HG03060 (cell line): Measurements from ENCODE around the gene INPP5D.
"Not testable (repeated sequence)": the region's sequence is repeated elsewhere in the genome, so short reads cannot be mapped to it uniquely, and the experiment has no call there.

Experiments
- ATAC-seq: cut with Tn5 transposase; IDR thresholded peaks from one replicate; pipeline ENCODE4 v1.9.1; 2021; ENCODE audit warnings: low read depth, moderate number of reproducible peaks; ENCODE audit not compliant: unreplicated experiment

Gene INPP5D

DNA sequence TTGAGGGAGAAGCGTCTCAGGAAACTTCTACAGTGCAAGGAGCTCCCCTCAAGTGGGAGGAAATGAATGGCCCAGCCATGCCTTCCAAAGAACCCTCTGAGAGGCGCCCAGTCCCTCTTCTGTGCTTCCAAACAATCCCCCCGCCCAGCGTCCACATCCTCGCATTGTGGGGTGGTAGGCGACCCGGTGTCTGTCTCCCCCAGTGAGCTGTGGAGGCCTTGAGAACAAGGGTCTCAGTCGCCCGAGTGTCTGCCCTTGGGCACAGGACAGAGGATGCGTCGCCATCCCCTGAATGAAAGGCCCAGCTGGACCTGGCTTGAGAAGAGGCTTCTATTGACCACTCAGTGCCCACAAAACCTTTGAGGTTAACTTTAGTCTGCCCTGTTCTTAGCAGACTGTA, 29.7 kb downstream of the INPP5D start:
- ATAC-seq: no peak

DNA sequence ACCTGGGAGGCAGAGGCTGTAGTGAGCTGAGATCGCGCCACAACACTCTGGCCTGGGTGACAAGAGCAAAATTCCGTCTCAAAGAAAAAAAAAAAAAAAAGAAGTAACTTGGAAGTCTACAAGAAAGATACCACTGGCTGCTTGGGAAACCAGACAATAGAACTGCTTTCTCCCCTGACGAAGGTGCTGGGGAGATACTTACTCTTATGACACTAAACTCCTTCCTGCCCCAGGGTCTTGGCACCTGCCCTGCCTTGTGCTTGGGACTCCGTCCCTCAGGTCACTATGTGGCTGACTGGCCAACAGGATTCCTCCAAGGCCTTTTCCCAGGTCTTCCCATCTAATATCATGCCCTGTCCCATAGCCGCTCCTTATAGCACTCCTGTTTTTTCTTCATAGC, 30.7 kb downstream of the INPP5D start:
- ATAC-seq: no peak

DNA sequence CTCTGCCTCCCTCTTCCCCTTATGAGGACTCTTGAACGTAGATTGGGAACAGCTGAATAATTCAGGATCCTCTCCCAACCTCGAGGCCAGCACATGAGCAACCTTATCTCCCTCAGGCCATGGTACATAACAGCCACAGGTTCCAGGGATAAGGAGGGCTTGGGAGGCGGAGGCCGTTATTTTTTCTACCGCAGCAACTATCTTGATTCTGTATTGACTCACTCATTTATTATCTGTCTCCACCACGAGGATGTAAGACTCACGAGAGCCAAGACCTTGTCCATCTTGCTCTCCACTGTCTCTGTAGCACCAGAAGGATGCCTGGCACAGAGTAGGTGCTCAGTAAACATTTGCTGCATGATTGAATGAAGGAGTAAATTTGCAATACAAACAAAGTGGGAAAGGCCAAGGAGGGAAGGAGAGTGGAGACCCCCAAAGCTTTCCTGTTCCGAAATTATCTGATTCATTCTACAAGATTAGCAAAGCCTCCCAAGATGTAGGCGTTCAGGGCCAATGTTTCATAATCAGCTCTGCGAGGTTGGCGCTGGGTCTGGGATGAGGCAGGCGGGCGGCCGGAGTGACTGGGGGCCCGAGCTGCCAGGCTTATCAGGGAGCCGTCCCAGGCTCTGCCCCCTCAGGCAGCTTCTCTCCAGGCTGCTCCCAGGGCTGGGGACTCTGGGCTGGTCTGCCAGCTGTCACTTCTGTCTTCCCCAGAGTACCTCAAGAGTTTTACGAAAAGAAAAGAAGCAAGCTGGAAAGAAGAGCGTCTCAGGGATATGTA, 31.6 kb downstream of the INPP5D start:
- ATAC-seq: no peak

DNA sequence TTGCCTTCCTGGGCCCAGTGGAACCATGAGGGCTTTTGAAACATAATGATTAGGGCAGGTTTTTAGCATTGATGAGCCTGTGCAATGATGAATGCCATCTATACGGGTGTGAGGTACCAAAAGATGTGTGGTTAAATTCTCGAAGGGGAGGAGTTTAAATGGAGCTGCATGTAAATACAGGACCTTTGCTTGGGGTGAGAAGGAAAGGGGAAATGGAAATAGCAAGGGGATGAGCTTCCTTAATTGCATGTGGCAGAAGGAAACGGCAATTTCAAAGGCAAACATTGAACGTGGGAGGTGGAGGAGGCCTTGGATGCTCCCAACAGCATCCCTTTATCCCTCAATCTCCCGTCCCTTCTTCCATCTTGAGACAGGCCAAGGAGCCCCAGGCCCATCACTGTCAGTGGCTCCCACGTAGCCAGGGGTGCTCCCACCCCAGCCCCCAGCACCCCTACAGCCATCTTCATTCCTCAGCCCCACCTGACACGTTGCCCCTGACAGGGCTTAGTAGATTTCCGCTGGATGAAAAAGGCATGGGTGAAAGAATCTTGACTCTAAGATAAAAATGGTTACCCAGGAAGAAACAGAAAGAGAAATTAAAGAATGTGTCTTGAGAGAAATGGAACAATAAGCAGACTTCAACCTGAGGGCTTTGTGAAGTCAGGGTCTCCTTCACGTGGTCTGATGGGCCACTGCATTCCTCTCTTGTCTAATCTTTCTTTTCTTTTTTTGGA, 32.5 kb downstream of the INPP5D start:
- ATAC-seq: no peak

DNA sequence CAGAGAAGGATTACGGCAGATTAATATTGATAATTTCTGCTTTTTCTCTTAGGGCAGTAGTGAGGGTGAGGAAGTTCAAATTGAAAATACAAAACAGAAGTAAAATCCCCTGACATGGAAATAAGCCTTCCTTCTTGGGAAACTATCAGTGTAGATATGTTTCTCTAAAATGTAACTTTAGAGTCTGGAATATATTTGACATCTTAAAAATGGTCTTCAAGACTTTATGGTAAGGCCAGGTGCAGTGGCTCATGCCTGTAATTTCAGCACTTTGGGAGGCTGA, 33.0 kb downstream of the INPP5D start:
- ATAC-seq: no peak

DNA sequence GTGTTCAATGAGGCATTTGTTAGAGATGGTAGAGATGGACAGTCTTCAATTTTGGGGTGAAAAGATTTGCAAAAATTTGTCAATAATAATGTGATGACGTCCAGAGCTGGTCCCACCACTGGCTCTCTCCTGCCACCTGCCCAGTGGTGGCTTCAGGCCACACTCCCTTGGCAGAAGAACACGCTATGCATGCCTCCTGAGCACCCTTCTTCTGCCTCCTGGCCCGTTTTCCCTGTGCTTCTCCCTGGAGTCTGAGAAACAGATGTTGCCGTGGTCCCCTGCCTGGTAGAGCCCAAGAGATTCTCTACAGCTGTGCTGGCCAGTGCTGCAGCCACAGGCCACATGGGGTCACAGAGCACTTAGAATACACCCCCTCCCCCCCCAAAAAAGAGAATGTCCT, 33.6 kb downstream of the INPP5D start:
- ATAC-seq: no peak

DNA sequence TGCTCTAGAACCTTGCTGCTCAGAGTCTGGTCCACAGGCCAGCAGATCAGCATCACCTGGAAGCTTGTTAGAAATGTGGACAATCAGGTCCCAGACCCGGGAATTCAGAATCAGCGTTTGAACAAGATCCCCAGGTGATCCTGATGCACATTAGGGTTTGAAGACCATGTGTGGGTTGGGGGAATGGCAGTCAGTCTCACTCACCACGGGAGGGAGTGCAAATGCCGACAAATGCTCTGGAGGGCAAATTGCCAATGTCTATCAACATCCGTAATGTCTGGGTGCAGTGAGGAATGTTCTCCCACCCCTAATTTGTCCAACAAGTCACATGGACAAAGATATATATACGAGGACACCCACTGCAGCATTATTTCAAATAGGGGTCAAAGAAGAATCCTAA, 34.5 kb downstream of the INPP5D start:
- ATAC-seq: no peak

DNA sequence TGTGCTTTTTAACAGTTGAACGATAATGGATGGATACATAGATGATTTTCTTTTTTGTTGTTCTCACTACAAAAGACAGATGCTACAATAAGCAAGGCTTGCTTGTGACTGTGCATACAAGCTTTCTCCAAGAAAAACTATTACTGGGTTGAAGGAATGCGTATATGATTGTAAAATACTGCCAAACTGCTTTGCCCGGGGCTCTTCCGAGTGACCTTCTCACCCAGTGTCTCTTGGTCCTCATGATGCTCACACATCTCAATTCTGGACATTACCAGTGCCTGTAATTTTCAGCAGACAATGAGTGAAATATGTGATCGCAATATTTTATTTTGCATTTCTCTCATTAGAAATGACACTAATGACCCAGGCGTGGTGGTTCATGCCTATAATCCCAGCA, 35.9 kb downstream of the INPP5D start:
- ATAC-seq: no peak

DNA sequence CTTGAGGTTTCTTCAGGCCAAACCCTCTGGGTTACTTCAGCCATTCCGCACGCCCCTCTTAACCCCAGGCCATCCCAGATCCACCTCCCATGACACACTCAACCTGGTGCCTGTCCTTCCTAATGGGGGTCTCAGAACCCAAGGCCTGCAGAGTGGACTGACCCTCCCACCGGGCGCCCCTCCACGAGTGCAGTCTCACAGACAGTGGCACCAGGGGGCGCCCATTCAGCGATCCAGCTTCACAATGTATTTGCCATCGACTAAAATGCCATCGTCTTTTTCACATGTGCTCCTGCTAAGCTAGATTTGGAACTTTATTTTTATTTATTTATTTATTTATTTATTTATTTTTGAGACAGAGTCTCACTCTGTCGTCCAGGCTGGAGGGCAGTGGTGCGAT, 38.5 kb downstream of the INPP5D start:
- no peak for ATAC-seq

DNA sequence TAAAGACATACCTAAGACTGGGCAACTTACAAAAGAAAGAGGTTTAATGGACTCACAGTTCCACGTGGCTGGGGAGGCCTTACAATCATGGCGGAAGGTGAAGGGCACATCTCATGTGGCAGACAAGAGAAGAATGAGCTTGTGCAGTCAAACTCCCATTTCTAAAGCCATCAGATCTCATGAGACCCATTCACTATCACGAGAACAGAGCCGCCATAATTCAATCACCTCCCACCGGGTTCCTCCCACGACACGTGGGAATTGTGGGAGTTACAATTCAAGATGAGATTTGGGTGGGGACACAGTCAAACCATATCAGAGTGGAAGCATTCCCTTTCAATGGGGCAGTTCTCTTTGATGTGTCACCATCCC, 39.7 kb downstream of the INPP5D start:
- not testable (repeated sequence) for ATAC-seq

DNA sequence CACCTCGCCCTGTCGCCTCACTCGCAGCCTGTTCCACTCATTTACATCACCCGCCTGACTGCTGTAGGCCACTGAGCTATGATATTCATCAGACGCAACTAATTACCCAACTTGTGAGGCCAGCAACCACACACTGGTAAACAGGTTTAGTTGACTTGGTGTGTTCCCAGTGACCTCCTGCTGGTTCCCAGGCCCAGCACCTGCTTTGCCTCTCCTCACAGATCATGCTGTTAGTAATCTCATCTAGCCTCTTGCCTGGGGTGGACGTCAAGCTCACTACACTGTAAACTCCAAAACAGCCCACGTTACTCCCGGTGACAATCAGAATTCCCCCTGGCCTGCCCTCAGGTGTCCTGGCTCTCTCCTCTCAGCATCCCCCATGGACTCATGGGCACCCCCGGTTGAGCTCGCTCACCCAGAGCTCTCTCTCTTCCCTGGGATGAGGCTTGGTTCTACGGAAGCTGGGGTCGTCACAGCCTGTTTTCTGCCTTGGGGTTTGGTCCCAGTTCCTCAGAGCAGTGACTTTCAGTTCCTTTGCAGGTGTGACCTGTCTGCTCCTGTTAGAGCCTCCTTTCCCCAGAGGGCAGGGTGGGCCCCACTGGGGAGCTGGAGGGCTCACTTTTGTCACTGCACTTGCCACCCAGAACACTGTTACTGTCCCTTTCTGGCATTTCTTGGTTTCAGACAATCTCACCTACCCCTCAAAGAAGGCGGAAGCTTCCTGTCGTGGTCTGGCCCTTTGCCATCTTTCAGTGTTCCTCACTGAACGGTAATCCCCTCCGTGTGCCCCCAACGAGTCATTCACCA, 40.3 kb downstream of the INPP5D start:
- peak; percentile 70 for ATAC-seq

DNA sequence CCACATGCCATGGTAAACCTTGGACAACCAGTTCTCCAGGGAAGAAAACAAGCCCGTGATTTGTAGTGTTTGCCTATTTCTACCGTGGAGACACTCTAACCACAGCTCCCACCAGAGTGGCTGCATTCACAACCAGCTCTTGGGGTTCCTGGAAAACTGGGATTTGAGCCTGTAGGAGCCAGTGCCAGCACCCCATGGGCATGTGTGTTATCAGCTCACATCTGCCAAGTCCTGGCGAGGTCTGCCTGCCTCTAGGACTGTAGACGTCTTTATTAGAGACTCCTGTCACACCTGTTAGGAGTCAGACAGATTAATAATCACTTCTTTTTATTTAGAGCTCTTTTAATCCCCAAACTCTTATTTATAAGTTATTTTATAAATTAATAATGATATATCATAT, 41.0 kb downstream of the INPP5D start:
- no peak for ATAC-seq

DNA sequence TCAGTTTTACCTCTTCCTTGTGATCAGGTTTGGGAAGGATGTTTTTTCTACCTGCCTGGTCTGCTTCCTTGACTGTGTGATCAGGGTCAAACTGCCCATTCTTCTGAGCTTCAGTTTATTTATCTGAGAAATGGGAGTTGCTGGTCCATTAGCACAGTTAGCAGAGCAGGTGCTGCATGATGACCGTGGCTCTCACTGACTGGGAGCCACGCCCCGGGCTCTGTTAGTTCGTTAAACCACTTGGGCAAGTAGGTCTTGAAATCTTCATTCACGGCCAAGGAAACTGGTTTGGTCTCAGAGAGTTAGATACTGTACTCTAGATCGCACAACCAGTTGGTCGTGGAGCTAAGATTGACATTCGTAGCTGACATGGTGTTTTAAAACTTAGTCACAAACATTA, 41.7 kb downstream of the INPP5D start:
- no peak for ATAC-seq

DNA sequence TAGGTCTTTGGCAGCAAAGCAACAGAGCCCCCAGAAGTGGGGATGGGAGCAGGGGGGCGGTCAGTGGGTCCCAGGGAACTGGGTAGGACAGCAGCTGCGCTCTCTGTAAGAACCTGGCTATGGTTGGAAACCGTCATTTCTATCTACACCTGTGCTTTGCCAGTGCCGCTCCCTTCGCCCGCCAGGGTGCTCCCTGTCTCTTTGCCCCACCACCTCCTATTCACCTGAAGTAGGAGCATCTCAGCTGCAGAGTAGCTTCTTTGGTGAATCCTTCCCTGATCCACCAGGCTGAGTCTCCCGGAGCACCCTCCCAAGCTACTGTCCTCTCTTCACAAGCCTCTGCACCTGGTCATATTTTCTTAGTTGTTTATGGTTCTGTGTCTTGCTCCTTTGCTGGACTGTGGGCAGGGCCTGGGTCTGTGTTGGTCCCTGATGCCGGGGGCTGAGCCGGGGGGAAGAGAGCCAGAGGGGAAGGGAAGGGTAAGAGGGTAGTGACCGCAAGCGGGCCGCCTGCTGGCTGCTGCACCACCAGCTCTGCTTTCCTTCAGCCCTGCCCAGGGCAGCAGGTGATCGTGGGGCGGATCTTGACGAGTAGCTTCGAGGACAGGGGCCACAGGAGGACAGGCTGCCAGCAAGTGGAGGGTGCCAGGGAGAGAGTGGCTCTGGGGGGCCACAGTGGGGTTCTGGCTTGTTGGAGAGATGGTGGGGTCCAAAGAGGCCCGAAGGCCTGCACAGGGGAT, 45.2 kb downstream of the INPP5D start:
- no peak for ATAC-seq

DNA sequence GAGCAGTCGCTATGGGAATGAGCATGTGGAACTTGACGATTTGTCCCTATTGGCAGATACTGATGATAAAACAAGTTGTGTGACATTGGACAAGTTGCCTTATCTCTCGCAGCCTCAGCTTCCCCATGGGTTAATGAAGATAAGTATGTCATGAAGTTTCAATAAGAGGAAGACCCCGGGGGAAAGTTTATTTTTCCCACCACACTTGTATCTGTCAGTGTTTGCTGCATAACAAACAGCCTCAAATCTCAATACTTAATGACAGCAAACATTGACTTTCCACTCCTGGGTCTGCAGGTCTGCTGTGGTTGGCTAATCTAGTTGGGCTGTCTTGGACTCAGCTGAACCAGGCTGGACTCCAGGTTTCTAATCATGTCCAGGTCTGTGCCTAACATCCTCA, 45.8 kb downstream of the INPP5D start:
- no peak for ATAC-seq

DNA sequence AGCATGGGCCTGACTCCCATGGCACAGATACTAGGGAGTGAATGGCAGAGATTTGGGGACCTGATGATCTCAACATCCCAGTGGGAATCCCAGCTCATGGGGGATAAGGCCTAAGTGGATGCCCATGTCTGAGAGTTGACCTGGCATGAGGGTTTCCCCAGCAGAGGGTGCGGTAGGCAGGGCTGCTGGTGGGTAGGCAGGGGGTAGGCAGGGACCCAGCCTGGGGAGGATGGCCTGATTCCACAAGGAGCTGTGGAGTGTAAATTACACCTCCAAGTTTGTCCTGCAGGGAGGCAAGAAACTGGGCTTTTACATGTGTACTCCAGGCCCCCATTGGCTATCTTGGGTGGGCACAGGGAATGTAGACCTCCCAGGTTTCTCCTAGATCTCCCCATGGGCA, 46.9 kb downstream of the INPP5D start:
- ATAC-seq: no peak

DNA sequence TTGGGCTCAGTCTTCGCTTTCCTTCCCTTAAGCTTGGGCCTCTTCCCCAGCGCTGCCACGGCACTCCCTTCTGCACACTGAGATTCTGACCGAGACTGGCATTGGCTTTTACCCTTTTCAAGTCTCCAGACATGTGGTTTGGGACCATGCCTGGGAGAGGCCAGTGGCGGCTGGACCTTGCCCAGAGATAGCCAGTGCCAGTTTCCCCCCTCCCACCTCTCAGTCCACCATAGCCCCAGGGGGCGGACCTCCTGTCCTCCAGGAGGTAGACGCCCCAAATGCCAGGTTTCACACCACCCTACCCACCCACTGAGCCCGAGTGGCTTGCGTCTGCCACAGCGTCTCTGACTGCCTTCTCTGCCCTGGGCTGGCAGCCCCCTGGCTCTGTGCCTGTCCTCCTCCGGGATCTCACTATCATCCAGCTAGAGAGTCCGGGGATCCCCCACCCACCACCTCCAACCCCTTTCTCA, 47.7 kb downstream of the INPP5D start:
- ATAC-seq: no peak

DNA sequence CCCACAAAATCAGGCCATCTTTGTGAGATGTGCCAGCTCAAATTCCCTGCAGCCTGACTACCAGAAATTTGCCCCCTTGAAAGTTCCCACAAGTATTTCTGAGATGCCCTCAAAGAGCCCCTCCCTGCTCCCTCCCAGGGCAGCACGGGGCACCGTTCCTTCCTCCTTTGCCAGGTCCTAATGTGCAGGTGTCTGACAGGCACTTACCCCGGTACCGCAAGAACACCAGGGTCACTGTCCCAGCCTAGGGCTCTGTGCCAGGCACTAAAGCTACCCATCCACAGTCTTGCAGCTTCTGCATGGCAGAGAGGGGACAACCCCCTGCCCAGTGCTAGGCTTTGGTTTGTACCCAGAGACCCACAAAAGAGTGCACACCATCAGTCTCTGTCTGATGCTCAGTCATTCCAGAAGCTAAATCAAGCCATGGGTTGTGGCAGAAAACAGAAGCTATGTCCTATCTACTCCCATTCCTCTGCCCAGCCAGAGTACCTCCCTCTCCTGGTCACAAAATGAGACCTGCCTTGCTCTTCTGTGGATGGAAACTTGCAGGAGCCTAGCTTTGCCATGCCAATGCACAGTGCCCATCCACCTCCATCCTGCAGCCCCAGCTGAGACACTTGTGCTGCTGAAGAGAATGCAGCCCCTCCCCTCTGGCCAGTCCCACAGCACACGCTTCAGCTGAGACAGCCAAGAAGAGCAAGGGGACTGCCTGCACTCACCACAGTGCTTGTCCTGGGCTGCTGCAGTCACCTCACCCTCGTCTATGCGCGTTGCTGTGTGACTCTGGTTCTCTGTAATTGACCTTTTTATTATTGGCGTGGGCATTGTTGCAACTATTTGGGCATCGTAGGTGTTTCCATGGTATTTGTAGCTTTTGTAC, 48.7 kb downstream of the INPP5D start:
- no peak for ATAC-seq

DNA sequence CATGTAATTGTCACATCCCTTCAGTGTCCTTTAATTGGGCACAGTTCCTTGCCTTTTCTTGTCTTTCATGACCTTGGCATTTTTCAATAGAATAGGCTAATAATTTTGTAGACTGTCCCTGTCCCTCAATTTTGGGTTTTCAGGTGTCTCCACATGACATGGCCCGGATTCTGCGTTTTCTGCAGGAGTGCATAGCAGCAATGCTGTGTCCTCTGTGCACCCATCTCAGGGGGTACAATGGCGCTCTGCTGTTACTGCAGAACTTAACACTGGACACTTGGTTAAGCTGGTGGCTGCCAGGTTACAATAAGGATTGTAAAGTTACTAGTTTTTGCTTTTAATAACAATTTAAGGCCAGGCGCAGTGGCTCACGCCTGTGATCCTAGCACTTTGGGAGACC, 51.3 kb downstream of the INPP5D start:
- no peak for ATAC-seq

DNA sequence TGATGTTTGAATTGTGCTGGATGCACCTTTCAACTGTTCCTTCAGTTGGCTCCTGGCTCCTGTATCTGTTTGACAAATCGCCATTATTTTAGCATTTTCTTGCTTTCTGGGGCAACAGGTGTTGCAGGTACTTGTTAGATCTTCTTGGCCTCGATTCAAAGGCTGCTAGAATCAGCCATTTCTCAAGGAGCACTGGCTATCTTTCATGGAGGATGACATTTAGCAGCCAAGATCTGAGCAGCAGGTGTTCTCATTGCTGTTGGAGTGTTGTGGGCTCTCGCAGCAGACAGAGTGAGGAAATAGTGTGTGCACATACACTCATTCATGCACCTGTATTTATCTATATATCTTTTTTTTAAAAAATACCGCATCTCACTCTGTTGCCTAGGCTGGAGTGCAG, 52.2 kb downstream of the INPP5D start:
- no peak for ATAC-seq
